RWPE2 (cell line): Measurements from ENCODE around the gene PCDHB13.
"Not testable (repeated sequence)": the region's sequence is repeated elsewhere in the genome, so short reads cannot be mapped to it uniquely, and the experiment has no call there.

ENCODE experiments used
- ATAC-seq: fragments of 200-7000 bp; cut with Tn5 transposase; 3 replicates; pipeline ENCODE4 v1.9.1; 2021; ENCODE audit warnings: low read depth
- DNase-seq: peaks from one replicate; pipeline ENCODE4 v3.0.0-alpha.2; 2020; ENCODE audit warnings: low spot score
- H3K27ac ChIP-seq: fragments of 450-650 bp; 2 replicates; pipeline ENCODE4 v1.5.1; 2017; ENCODE audit warnings: mild to moderate bottlenecking; ENCODE audit not compliant: poor library complexity, severe bottlenecking
- H3K27me3 ChIP-seq: fragments of 250-450 bp; sonication (Bioruptor Pico); 2 replicates; pipeline ENCODE4 v1.5.1; 2021; ENCODE audit warnings: mild to moderate bottlenecking, moderate library complexity; ENCODE audit not compliant: insufficient read depth, poor library complexity, severe bottlenecking
- H3K36me3 ChIP-seq: fragments of 250-450 bp; sonication (Bioruptor Pico); 2 replicates; pipeline ENCODE4 v1.5.1; 2020; ENCODE audit warnings: low read depth, mild to moderate bottlenecking, moderate library complexity
- H3K4me1 ChIP-seq: fragments of 250-450 bp; sonication (Bioruptor Pico); 2 replicates; pipeline ENCODE4 v1.5.1; 2021; ENCODE audit warnings: mild to moderate bottlenecking, moderate library complexity; ENCODE audit not compliant: insufficient read depth, poor library complexity, severe bottlenecking
- H3K4me3 ChIP-seq: fragments of 250-450 bp; sonication (Bioruptor Pico); 2 replicates; pipeline ENCODE4 v1.5.1; 2021; ENCODE audit warnings: mild to moderate bottlenecking, moderate library complexity; ENCODE audit not compliant: severe bottlenecking
- H3K9me3 ChIP-seq: fragments of 250-450 bp; sonication (Bioruptor Pico); 2 replicates; pipeline ENCODE4 v1.5.1; 2021; ENCODE audit warnings: mild to moderate bottlenecking, moderate library complexity; ENCODE audit not compliant: severe bottlenecking
- CTCF ChIP-seq: fragments of 450-650 bp; IDR thresholded peaks from one replicate; pipeline ENCODE4 v1.5.1; 2017; ENCODE audit warnings: mild to moderate bottlenecking, moderate library complexity; ENCODE audit not compliant: poor library complexity, severe bottlenecking

Gene PCDHB13

GRCh38 chr5:141213656-141214339, at the start of gene PCDHB13:
TSS of gene PCDHB13 (plus strand) at chr5:141213919. CDS start at chr5:141214124, 205 bp downstream.
- not testable (repeated sequence) for H3K9me3 ChIP-seq, DNase-seq, H3K4me3 ChIP-seq

GRCh38 chr5:141172381-141173204, 41.1 kb upstream of the PCDHB13 start, which contains the start of gene PCDHB7:
TSS of gene PCDHB7 (plus strand) at chr5:141172644. CDS start at chr5:141172836, 192 bp downstream.
- Histone ChIP-seq H3K36me3 (no peaks in the 10 kb centered on the region), H3K27me3 (peaks cover 60% of the 10 kb centered on the region), H3K4me3 (no peak within 1 kb of the TSS), H3K27ac (no peak within 1 kb of the TSS), H3K9me3 (peaks cover 22% of the 10 kb centered on the region), H3K4me1 (no peaks in the 10 kb centered on the region)
- ATAC-seq (no peak), DNase-seq (no peak)
- peak; percentile 65 for TF ChIP-seq CTCF

More at GRCh38 chr5:141213656-141214339, at the start of gene PCDHB13:
- not testable (repeated sequence) for H3K4me1 ChIP-seq, ATAC-seq, H3K36me3 ChIP-seq, H3K27ac ChIP-seq
- H3K27me3 ChIP-seq, result peaks cover 40% of the 10 kb centered on the region
- TF ChIP-seq CTCF, result peak; percentile 2

DNA sequence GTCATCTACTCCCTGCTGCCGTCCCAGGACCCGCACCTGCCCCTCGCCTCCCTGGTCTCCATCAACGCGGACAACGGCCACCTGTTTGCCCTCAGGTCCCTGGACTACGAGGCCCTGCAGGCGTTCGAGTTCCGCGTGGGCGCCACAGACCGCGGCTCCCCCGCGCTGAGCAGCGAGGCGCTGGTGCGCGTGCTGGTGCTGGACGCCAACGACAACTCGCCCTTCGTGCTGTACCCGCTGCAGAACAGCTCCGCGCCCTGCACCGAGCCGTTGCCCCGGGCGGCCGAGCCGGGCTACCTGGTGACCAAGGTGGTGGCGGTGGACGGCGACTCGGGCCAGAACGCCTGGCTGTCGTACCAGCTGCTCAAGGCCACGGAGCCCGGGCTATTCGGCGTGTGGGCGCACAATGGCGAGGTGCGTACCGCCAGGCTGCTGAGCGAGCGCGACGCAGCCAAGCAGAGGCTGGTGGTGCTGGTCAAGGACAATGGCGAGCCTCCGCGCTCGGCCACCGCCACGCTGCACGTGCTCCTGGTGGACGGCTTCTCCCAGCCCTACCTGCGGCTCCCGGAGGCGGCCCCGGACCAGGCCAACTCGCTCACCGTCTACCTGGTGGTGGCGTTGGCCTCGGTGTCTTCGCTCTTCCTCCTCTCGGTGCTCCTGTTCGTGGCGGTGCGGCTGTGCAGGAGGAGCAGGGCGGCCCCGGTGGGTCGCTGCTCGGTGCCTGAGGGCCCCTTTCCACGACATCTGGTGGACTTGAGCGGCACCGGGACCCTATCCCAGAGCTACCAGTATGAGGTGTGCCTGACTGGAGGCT, 39.2 kb upstream of the PCDHB13 start:
- not testable (repeated sequence) for H3K27ac ChIP-seq, H3K4me1 ChIP-seq, H3K4me3 ChIP-seq, ATAC-seq, DNase-seq, H3K36me3 ChIP-seq
- peaks cover 22% of the 10 kb centered on the region for H3K9me3 ChIP-seq
- H3K27me3 ChIP-seq, result peaks cover 66% of the 10 kb centered on the region

- Histone ChIP-seq H3K4me3 (no peak overlapping the region), H3K4me1 (no peaks in the 10 kb centered on the region), H3K9me3 (peaks cover 22% of the 10 kb centered on the region), H3K27me3 (peaks cover 70% of the 10 kb centered on the region), H3K36me3 (no peaks in the 10 kb centered on the region), H3K27ac (no peak overlapping the region)
- TF ChIP-seq CTCF, result no peak
- ATAC-seq (no peak), DNase-seq (no peak)
These were observed 37.8 kb upstream of the PCDHB13 start for GRCh38 chr5:141175933-141176332.

DNA sequence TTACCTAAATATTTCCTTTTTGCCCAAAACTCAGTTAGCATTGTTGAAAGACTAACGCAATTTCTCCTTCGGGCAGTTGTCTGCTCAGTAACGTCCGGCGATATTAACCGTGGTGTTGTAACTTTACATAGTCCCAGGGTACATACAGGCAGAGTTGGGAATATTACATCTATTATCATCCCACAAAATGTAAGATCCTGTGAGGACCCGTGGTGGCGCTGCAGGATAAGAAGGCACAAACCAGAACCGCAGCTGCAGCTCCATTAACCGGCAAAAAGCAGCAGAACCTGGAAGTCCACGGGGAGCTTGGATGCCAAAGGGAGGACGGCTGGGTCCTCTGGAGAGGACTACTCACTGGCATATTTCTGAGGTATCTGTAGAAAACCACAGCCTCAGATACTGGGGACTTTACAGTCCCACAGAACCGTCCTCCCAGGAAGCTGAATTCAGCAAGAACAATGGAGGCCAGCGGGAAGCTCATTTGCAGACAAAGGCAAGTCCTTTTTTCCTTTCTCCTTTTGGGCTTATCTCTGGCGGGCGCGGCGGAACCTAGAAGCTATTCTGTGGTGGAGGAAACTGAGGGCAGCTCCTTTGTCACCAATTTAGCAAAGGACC, 36.0 kb upstream of the PCDHB13 start, which contains the start of gene PCDHB8:
PCDHB8 (plus strand) TSS at position 214 of the 615 bp plus-strand sequence; CDS start at position 459, 245 bp downstream.
- DNase-seq, H3K4me1 ChIP-seq, H3K27ac ChIP-seq, H3K36me3 ChIP-seq, ATAC-seq, H3K4me3 ChIP-seq: not testable (repeated sequence)
- Histone ChIP-seq H3K27me3 (peaks cover 78% of the 10 kb centered on the region), H3K9me3 (peaks cover 24% of the 10 kb centered on the region)

GRCh38 chr5:141179371-141179770, 34.3 kb upstream of the PCDHB13 start:
- not testable (repeated sequence) for H3K4me1 ChIP-seq, DNase-seq, H3K27ac ChIP-seq, H3K4me3 ChIP-seq, H3K36me3 ChIP-seq, ATAC-seq
- H3K27me3 ChIP-seq, result peaks cover 75% of the 10 kb centered on the region
- peaks cover 17% of the 10 kb centered on the region for H3K9me3 ChIP-seq

DNA sequence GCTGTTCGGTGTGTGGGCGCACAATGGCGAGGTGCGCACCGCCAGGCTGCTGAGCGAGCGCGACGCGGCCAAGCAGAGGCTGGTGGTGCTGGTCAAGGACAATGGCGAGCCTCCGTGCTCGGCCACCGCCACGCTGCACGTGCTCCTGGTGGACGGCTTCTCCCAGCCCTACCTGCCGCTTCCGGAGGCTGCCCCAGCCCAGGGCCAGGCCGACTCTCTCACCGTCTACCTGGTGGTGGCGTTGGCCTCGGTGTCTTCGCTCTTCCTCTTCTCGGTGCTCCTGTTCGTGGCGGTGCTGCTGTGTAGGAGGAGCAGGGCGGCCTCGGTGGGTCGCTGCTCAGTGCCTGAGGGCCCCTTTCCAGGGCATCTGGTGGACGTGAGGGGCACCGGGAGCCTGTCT, 33.8 kb upstream of the PCDHB13 start:
- H3K4me1 ChIP-seq, H3K27ac ChIP-seq, DNase-seq, ATAC-seq, H3K36me3 ChIP-seq, H3K4me3 ChIP-seq: not testable (repeated sequence)
- H3K27me3 ChIP-seq, result peaks cover 78% of the 10 kb centered on the region
- H3K9me3 ChIP-seq, result peaks cover 16% of the 10 kb centered on the region
